IMR-90 (cell line): ENCODE measurements around the gene SLC18A2. TPM values are rescaled to one million over a fixed set of nuclear protein-coding genes. Genes with fewer than 3 reads are reported as not detected.

Source experiments
- ATAC-seq: fragments of 200-7000 bp; cut with Tn5 transposase; 2 replicates; pipeline ENCODE4 v1.9.1; 2020; ENCODE audit warnings: low read depth, mild to moderate bottlenecking, moderate library complexity
- BruUV-seq: library from RNA; stranded (reverse); fragments of 400-500 nt; replicated peaks from 2 replicates; lab custom pipeline; 2021; lab: Mats Ljungman, UMichigan
- CTCF ChIA-PET: fragments of 300-600 bp; formaldehyde crosslinking; extraction: SDS; loops from one replicate; lab custom pipeline; 2021; ENCODE audit warnings: antibody characterized with exemption; lab: Yijun Ruan, JAX
- POLR2A ChIA-PET: fragments of 300-600 bp; sonication (Branson Sonifier 250); formaldehyde crosslinking; loops from one replicate; lab custom pipeline; 2022; ENCODE audit warnings: antibody characterized with exemption; ENCODE audit not compliant: unreplicated experiment; lab: Charles Lee
- DNase-seq: peaks from one replicate; pipeline ENCODE4 v3.0.0; 2013
- H2AFZ ChIP-seq: replicated peaks from 2 replicates; pipeline ENCODE3; 2013; ENCODE audit warnings: low read length, mild to moderate bottlenecking; ENCODE audit not compliant: poor library complexity
- H2AK5ac ChIP-seq: 2 replicates; pipeline ENCODE4 v1.6.1; 2013; ENCODE audit warnings: low read depth, low read length, inconsistent platforms
- H2AK9ac ChIP-seq: replicated peaks from 2 replicates; pipeline ENCODE3; 2013; ENCODE audit warnings: mild to moderate bottlenecking, low read depth, low read length, moderate library complexity; ENCODE audit not compliant: poor library complexity
- H2BK120ac ChIP-seq: 2 replicates; pipeline ENCODE4 v1.6.1; 2013; ENCODE audit warnings: low read depth, low read length, inconsistent platforms
- H2BK15ac ChIP-seq: 3 replicates; pipeline ENCODE4 v1.6.1; 2013; ENCODE audit warnings: low read depth, low read length, inconsistent platforms
- H2BK20ac ChIP-seq: 2 replicates; pipeline ENCODE4 v1.6.1; 2013; ENCODE audit warnings: low read depth, mild to moderate bottlenecking, inconsistent platforms, low read length, moderate library complexity
- H2BK5ac ChIP-seq: 2 replicates; pipeline ENCODE4 v1.6.1; 2013; ENCODE audit warnings: mild to moderate bottlenecking, low read depth, low read length, inconsistent platforms; ENCODE audit not compliant: poor library complexity, severe bottlenecking
- H3K14ac ChIP-seq: replicated peaks from 2 replicates; pipeline ENCODE4 v1.6.1; 2013; ENCODE audit warnings: low read depth, low read length, inconsistent platforms
- H3K18ac ChIP-seq: 2 replicates; pipeline ENCODE4 v1.6.1; 2013; ENCODE audit warnings: low read depth, low read length, control low read depth
- H3K23ac ChIP-seq: 2 replicates; pipeline ENCODE4 v1.6.1; 2013; ENCODE audit warnings: low read depth, low read length, inconsistent platforms
- H3K27ac ChIP-seq: 2 replicates; pipeline ENCODE4 v1.5.1; 2013; ENCODE audit warnings: mild to moderate bottlenecking, control low read depth, low read length; ENCODE audit not compliant: insufficient read depth
- H3K27me3 ChIP-seq: 2 replicates; pipeline ENCODE4 v1.6.1; 2013; ENCODE audit warnings: low read length; ENCODE audit not compliant: control insufficient read depth, insufficient read depth
- H3K36me3 ChIP-seq: 2 replicates; pipeline ENCODE4 v1.6.1; 2013; ENCODE audit warnings: low read length, mixed read lengths; ENCODE audit not compliant: control insufficient read depth, insufficient read depth
- H3K4ac ChIP-seq: 2 replicates; pipeline ENCODE4 v1.6.1; 2013; ENCODE audit warnings: low read depth, low read length, inconsistent platforms
- H3K4me1 ChIP-seq: 2 replicates; pipeline ENCODE4 v1.6.1; 2013; ENCODE audit warnings: low read length, mixed read lengths; ENCODE audit not compliant: control insufficient read depth, insufficient read depth
- H3K4me2 ChIP-seq: 2 replicates; pipeline ENCODE4 v1.6.1; 2013; ENCODE audit warnings: low read depth, mild to moderate bottlenecking, control low read depth, low read length, moderate library complexity
- H3K4me3 ChIP-seq: 2 replicates; pipeline ENCODE4 v1.5.1; 2013; ENCODE audit warnings: low read depth, mild to moderate bottlenecking, control low read depth, low read length, moderate library complexity; ENCODE audit not compliant: insufficient read depth
- H3K56ac ChIP-seq: 2 replicates; pipeline ENCODE4 v1.6.1; 2013; ENCODE audit warnings: low read length, inconsistent platforms; ENCODE audit not compliant: insufficient read depth; ENCODE audit errors: extremely low read depth
- H3K79me1 ChIP-seq, 2 experiments: 2 replicates each; pipeline ENCODE4 v1.6.1; 2013; ENCODE audit warnings: low read length in 2 of 2, inconsistent platforms in 1 of 2, low read depth in 1 of 2
- H3K9ac ChIP-seq: 2 replicates; pipeline ENCODE4 v1.6.1; 2013; ENCODE audit warnings: low read depth, low read length, control low read depth
- H3K9me1 ChIP-seq: 2 replicates; pipeline ENCODE4 v1.6.1; 2013; ENCODE audit warnings: low read length, inconsistent platforms; ENCODE audit not compliant: insufficient read depth
- H3K9me3 ChIP-seq: 2 replicates; pipeline ENCODE4 v1.6.1; 2013; ENCODE audit warnings: low read length; ENCODE audit not compliant: control insufficient read depth, insufficient read depth
- H4K20me1 ChIP-seq: 2 replicates; pipeline ENCODE4 v1.6.1; 2013; ENCODE audit warnings: low read length, inconsistent platforms; ENCODE audit not compliant: insufficient read depth
- H4K5ac ChIP-seq: 2 replicates; pipeline ENCODE4 v1.6.1; 2013; ENCODE audit warnings: mild to moderate bottlenecking, low read depth, low read length, control low read depth
- H4K8ac ChIP-seq, 2 experiments: 2 replicates each; pipeline ENCODE4 v1.6.1; 2013; ENCODE audit warnings: low read depth in 2 of 2, low read length in 2 of 2, control low read depth in 1 of 2, inconsistent platforms in 1 of 2
- H4K91ac ChIP-seq: 2 replicates; pipeline ENCODE4 v1.6.1; 2013; ENCODE audit warnings: low read depth, low read length, inconsistent platforms; ENCODE audit not compliant: insufficient read depth
- BHLHE40 ChIP-seq: fragments of 150-350 bp; IDR thresholded peaks from 2 replicates; pipeline ENCODE4 v1.6.1; 2016; ENCODE audit warnings: mild to moderate bottlenecking, low read depth, low read length
- CEBPB ChIP-seq: IDR thresholded peaks from 2 replicates; pipeline ENCODE4 v1.6.1; 2012; ENCODE audit warnings: low read depth, low read length, improper control_type of control experiment
- CHD1 ChIP-seq: IDR thresholded peaks from 2 replicates; pipeline ENCODE4 v1.6.1; 2012; ENCODE audit warnings: low read depth, low read length, improper control_type of control experiment
- CTCF ChIP-seq: conservative IDR thresholded peaks from 2 replicates; pipeline ENCODE4 v1.5.1; 2012; ENCODE audit warnings: mild to moderate bottlenecking, low read depth, low read length, improper control_type of control experiment
- FOS ChIP-seq: fragments of 150-350 bp; IDR thresholded peaks from 2 replicates; pipeline ENCODE4 v1.6.1; 2016; ENCODE audit warnings: low read depth, low read length
- MAFK ChIP-seq: IDR thresholded peaks from 2 replicates; pipeline ENCODE4 v1.6.1; 2012; ENCODE audit warnings: low read depth, low read length, improper control_type of control experiment
- MAZ ChIP-seq: IDR thresholded peaks from 2 replicates; pipeline ENCODE4 v1.6.1; 2012; ENCODE audit warnings: low read depth, mild to moderate bottlenecking, low read length, improper control_type of control experiment, moderate library complexity, borderline replicate concordance
- NFE2L2 ChIP-seq: fragments of 150-350 bp; IDR thresholded peaks from 2 replicates; pipeline ENCODE4 v1.6.1; 2016; ENCODE audit warnings: low read depth, mild to moderate bottlenecking, low read length
- POLR2A ChIP-seq: IDR thresholded peaks from 2 replicates; pipeline ENCODE4 v1.6.1; 2012; ENCODE audit warnings: mild to moderate bottlenecking, low read depth, low read length
- RAD21 ChIP-seq: IDR thresholded peaks from 2 replicates; pipeline ENCODE4 v1.6.1; 2012; ENCODE audit warnings: low read length, improper control_type of control experiment
- RFX5 ChIP-seq: IDR thresholded peaks from 2 replicates; pipeline ENCODE4 v1.8.0; 2012; ENCODE audit warnings: low read depth, mild to moderate bottlenecking, low read length, moderate library complexity
- SMC3 ChIP-seq: fragments of 150-350 bp; IDR thresholded peaks from 2 replicates; pipeline ENCODE4 v1.6.1; 2016; ENCODE audit warnings: low read depth, mild to moderate bottlenecking, antibody characterized with exemption, low read length, moderate library complexity
- WGBS, 2 experiments: methylation state at CpG; one replicate each; pipeline versions ENCODE4 v1.1.5 to v1.1.7; 2013; ENCODE audit warnings: missing lambda C conversion rate in 2 of 2; ENCODE audit not compliant: insufficient read length in 1 of 2; ENCODE audit errors: extremely low coverage in 2 of 2; 5-methylcytosine and 5-hydroxymethylcytosine counted together
- dilution Hi-C: fragments of 300-500 bp; cut with HindIII; formaldehyde crosslinking; loops from one replicate; pipeline ENCODE4 v1.14.3; 2018; ENCODE audit warnings: low sequenced_read_pairs; ENCODE audit not compliant: unreplicated experiment
- in situ Hi-C: fragments of 300-500 bp; cut with MboI; formaldehyde crosslinking; loops from 3 replicates; pipeline ENCODE4 v1.14.3; 2019; ENCODE audit warnings: low sequenced_read_pairs, inconsistent platforms, mixed read lengths
- intact Hi-C: fragments of 100-400 bp; cut with micrococcal nuclease; formaldehyde crosslinking; loops from 2 replicates; pipeline ENCODE4 v1.10.0; 2022
- polyA plus RNA-seq, 3 experiments: library from polyadenylated mRNA; depleted of rRNA; stranded (reverse); fragments of >200 nt; gene quantifications; 2 replicates each; pipeline ENCODE4 v1.2.3, GENCODE V29; 2012; ENCODE audit warnings: low replicate concordance in 1 of 3
- total RNA-seq: library from RNA; depleted of rRNA; stranded (reverse); fragments of >200 nt; gene quantifications from 2 replicates; pipeline ENCODE4 v1.2.3, GENCODE V29; 2012
- TF ChIP-seq, protein P1 (sequence below): fragments of 150-350 bp; IDR thresholded peaks from 2 replicates; pipeline ENCODE4 v1.6.1; 2016; ENCODE audit warnings: low read depth, mild to moderate bottlenecking, low read length, moderate library complexity, borderline replicate concordance
- TF ChIP-seq, protein P2 (sequence below): fragments of 150-350 bp; IDR thresholded peaks from 2 replicates; pipeline ENCODE4 v1.6.1; 2017; ENCODE audit warnings: mild to moderate bottlenecking, antibody characterized with exemption, low read length, low read depth

SLC18A2 gene
- total and polyA plus RNA-seq, 2 of the 4 experiments (the other 2 are of a cell fraction): not detected

DNA sequence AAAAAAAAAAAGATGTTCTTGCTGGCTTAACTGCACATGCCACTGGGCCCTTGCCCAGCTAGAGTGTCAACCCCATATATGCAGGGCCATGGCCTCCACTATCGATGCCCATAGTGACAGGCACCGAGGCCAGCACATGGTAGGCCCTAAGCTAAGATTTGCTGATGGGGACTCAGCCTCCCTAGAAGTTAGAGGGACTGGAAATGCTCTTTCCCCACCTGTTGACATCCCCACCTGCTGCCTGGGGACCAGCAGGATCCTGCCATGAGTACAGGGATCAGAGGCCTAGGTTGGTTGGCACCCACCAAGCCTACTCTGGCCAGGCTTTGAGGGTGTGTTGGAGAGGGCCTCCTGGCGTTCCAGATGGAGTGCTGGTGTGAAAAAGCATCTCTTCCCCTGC, 16.0 kb upstream of the SLC18A2 start:
- TF ChIP-seq, protein P1, sequence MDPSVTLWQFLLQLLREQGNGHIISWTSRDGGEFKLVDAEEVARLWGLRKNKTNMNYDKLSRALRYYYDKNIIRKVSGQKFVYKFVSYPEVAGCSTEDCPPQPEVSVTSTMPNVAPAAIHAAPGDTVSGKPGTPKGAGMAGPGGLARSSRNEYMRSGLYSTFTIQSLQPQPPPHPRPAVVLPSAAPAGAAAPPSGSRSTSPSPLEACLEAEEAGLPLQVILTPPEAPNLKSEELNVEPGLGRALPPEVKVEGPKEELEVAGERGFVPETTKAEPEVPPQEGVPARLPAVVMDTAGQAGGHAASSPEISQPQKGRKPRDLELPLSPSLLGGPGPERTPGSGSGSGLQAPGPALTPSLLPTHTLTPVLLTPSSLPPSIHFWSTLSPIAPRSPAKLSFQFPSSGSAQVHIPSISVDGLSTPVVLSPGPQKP: no peak
- TF ChIP-seq RAD21 (no peak), BHLHE40 (no peak), SMC3 (no peak), FOS (no peak), CHD1 (no peak), CTCF (no peak), MAZ (no peak), RFX5 (no peak), POLR2A (no peak), MAFK (no peak), NFE2L2 (no peak), CEBPB (no peak)
- TF ChIP-seq, protein P2, sequence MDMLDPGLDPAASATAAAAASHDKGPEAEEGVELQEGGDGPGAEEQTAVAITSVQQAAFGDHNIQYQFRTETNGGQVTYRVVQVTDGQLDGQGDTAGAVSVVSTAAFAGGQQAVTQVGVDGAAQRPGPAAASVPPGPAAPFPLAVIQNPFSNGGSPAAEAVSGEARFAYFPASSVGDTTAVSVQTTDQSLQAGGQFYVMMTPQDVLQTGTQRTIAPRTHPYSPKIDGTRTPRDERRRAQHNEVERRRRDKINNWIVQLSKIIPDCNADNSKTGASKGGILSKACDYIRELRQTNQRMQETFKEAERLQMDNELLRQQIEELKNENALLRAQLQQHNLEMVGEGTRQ: no peak
- H3K4me1 ChIP-seq: no peaks in the 10 kb centered on the region
- no peak overlapping the region for H2BK5ac ChIP-seq
- DNase-seq: no peak
- H3K9me3 ChIP-seq: no peaks in the 10 kb centered on the region
- ATAC-seq: no peak
- ChIA-PET POLR2A (no interaction called here), CTCF (interaction anchor here (0.6 kb wide), 1 partner anchor 18 kb away, joined by 3 read pairs; no protein-coding TSS in a partner anchor)
- no peaks in the 10 kb centered on the region; the same call in 1 of the 2 replicates for H3K27me3 ChIP-seq
- no peak overlapping the region for H3K18ac ChIP-seq
- no peak overlapping the region for H4K5ac ChIP-seq
- H2BK120ac ChIP-seq: no peak overlapping the region
- no peak overlapping the region for H4K8ac ChIP-seq
- H2BK20ac ChIP-seq: no peak overlapping the region
- H2AFZ ChIP-seq: no peak overlapping the region
- H4K20me1 ChIP-seq: no peaks in the 10 kb centered on the region
- H4K91ac ChIP-seq: no peak overlapping the region
- BruUV-seq: no TSS peak
- H3K27ac ChIP-seq: no peak overlapping the region
- H3K9me1 ChIP-seq: no peaks in the 10 kb centered on the region
- no peaks in the 10 kb centered on the region for H3K36me3 ChIP-seq
- no peak overlapping the region for H2BK15ac ChIP-seq
- dilution Hi-C loops (no loop called here), in situ Hi-C loops (loop anchor here (5.0 to 25.0 kb wide), 2 partner anchors 92 to 1012 kb away; no protein-coding TSS in a partner anchor), intact Hi-C loops (no loop called here)
- H3K4me3 ChIP-seq: no peak overlapping the region
- H3K9ac ChIP-seq: no peak overlapping the region
- WGBS, 2 experiments: 35% methylated on average over 2 of the region's 3 CpGs; no CpG with 5 or more reads in 1 of the 2 experiments
- H3K4me2 ChIP-seq: no peak overlapping the region
- no peak overlapping the region for H3K4ac ChIP-seq
- no peak overlapping the region for H2AK5ac ChIP-seq
- H2AK9ac ChIP-seq: no peak overlapping the region
- no peak overlapping the region for H3K23ac ChIP-seq
- no peak overlapping the region for H3K56ac ChIP-seq
- H3K14ac ChIP-seq: no peak overlapping the region
- no peaks in the 10 kb centered on the region for H3K79me1 ChIP-seq
